Uterus (tissue), 4 donors: ENCODE measurements around the gene PPP3CA. TPM values are rescaled to one million over a fixed set of nuclear protein-coding genes. Genes with fewer than 3 reads are reported as not detected.

Experiments used
- DNase-seq, 2 donors: peaks; one replicate each; pipeline ENCODE4 v3.0.0-alpha.2; 2019 to 2020
- H3K27ac ChIP-seq, 2 donors: fragments of 200-600 bp; sonication (generic); 1 replicate in 1 of 2; 2 replicates in 1 of 2; pipeline ENCODE4 v1.5.1; 2016 to 2018
- H3K27me3 ChIP-seq, 2 donors: fragments of 200-600 bp; sonication (generic); one replicate each; pipeline ENCODE4 v1.5.1; 2018 to 2019; ENCODE audit warnings: control low read depth in 1 of 2
- H3K36me3 ChIP-seq, 2 donors: fragments of 200-600 bp; sonication (generic); one replicate each; pipeline ENCODE4 v1.5.1; 2019; ENCODE audit warnings: control low read depth in 1 of 2
- H3K4me1 ChIP-seq, 2 donors: fragments of 200-600 bp; sonication (generic); one replicate each; pipeline ENCODE4 v1.5.1; 2018 to 2019; ENCODE audit warnings: control low read depth in 1 of 2
- H3K4me3 ChIP-seq, 2 donors: fragments of 200-600 bp; sonication (generic); 1 replicate in 1 of 2; 2 replicates in 1 of 2; pipeline ENCODE4 v1.5.1; 2018 to 2019; ENCODE audit warnings: mild to moderate bottlenecking in 1 of 2
- H3K9me3 ChIP-seq, 2 donors: fragments of 200-600 bp; sonication (generic); one replicate each; pipeline ENCODE4 v1.5.1; 2019; ENCODE audit warnings: control low read depth in 1 of 2
- POLR2A ChIP-seq, 2 donors: fragments of 450-650 bp; IDR thresholded peaks; one replicate each; pipeline ENCODE4 v1.6.1; 2016; ENCODE audit warnings: antibody characterized with exemption in 2 of 2, mild to moderate bottlenecking in 1 of 2, moderate library complexity in 1 of 2
- intact Hi-C: fragments of 100-400 bp; cut with DNase I; formaldehyde crosslinking; loops from one replicate; pipeline ENCODE4 v1.15.1; 2023; ENCODE audit warnings: low total_unique reads
- total RNA-seq, 4 donors: library from RNA; depleted of rRNA in 3 of 4; stranded (reverse); fragments of >200 nt in 3 of 4; gene quantifications; one replicate each; pipeline versions ENCODE4 v1.1.0 to v1.2.4, GENCODE V29; 2014 to 2023
- TF ChIP-seq, protein P1 (sequence below), 4 experiments: fragments of 200-600 bp in 2 of 4; fragments of 450-650 bp in 2 of 4; sonication (generic) in 2 of 4; IDR thresholded peaks; one replicate each; pipeline ENCODE4 v1.5.1; 2016 to 2019; ENCODE audit warnings: antibody characterized with exemption in 4 of 4, mild to moderate bottlenecking in 2 of 4, moderate library complexity in 1 of 4
- donor health status: DM: yes; HTN: yes; CAD: no.

The PPP3CA gene
- total RNA-seq, 4 donors from 2014 or later, result 32.8 to 70.0 (median 39.8) TPM

GRCh38 chr4:101118617-101119016 is 228.7 kb downstream of the PPP3CA start:
- TF ChIP-seq POLR2A (IDR thresholded peaks at IDR 0.05), result no peak
- TF ChIP-seq, protein P1, sequence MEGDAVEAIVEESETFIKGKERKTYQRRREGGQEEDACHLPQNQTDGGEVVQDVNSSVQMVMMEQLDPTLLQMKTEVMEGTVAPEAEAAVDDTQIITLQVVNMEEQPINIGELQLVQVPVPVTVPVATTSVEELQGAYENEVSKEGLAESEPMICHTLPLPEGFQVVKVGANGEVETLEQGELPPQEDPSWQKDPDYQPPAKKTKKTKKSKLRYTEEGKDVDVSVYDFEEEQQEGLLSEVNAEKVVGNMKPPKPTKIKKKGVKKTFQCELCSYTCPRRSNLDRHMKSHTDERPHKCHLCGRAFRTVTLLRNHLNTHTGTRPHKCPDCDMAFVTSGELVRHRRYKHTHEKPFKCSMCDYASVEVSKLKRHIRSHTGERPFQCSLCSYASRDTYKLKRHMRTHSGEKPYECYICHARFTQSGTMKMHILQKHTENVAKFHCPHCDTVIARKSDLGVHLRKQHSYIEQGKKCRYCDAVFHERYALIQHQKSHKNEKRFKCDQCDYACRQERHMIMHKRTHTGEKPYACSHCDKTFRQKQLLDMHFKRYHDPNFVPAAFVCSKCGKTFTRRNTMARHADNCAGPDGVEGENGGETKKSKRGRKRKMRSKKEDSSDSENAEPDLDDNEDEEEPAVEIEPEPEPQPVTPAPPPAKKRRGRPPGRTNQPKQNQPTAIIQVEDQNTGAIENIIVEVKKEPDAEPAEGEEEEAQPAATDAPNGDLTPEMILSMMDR (IDR thresholded peaks at IDR 0.05), result no peak
- no peak for DNase-seq
- no peak overlapping the region for H3K4me3 ChIP-seq
- H3K9me3 ChIP-seq, result no peaks in the 10 kb centered on the region
- intact Hi-C loops, result no loop called here
- H3K27me3 ChIP-seq, result no peaks in the 10 kb centered on the region
- H3K4me1 ChIP-seq, result no peaks in the 10 kb centered on the region
- no peaks in the 10 kb centered on the region for H3K36me3 ChIP-seq
- H3K27ac ChIP-seq, result no peak overlapping the region

DNA sequence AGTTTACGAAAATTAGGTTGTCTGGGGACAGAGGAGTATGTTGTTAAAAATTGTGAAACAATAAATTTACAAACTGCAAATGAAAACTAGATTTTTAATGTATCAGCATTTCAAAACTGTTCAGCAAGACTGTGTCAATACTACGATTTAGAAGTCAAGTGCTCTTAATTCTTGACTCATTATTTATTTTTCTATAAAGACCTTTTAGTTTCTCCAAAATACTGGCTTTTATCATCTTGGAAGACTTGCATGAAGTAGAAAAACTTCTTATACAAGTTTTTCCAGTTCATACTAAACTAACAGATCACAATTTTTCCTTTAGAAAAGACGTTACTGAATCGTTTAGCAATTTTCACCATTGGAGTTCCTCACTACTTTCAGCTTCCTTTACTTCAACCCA is 231.4 kb downstream of the PPP3CA start:
- H3K9me3 ChIP-seq, result no peaks in the 10 kb centered on the region
- TF ChIP-seq, protein P1 (IDR thresholded peaks at IDR 0.05), result no peak
- no peak for TF ChIP-seq POLR2A (IDR thresholded peaks at IDR 0.05)
- no peaks in the 10 kb centered on the region for H3K36me3 ChIP-seq
- no peak overlapping the region for H3K27ac ChIP-seq
- no peaks in the 10 kb centered on the region for H3K27me3 ChIP-seq
- H3K4me1 ChIP-seq, result no peaks in the 10 kb centered on the region
- DNase-seq, result no peak
- intact Hi-C loops, result no loop called here
- no peak overlapping the region for H3K4me3 ChIP-seq

DNA sequence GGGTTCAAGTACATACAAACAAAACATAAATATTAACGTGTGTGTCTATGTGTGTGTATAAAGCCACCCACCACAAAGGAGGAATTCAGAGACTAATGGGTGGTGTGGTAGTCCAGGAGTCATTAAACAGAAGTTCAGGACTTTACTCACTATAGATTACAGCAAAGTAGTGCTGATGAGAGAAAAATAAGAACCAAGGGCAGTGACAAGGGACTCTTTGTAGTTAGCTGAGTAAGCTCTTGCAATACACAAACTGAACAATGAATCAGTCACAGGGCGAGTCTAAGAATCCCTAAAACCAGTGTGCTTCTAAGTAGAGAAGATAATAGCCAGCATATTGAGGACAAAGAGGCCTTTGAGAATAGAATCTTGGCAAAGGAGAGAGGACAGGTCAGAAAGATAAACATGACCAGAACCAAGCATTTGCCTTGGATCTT is 232.4 kb downstream of the PPP3CA start:
- H3K4me1 ChIP-seq, result no peaks in the 10 kb centered on the region
- no peak for DNase-seq
- TF ChIP-seq, protein P1 (IDR thresholded peaks at IDR 0.05), result no peak
- TF ChIP-seq POLR2A (IDR thresholded peaks at IDR 0.05), result no peak
- no peak overlapping the region for H3K4me3 ChIP-seq
- no peaks in the 10 kb centered on the region for H3K27me3 ChIP-seq
- no peak overlapping the region for H3K27ac ChIP-seq
- intact Hi-C loops, result no loop called here
- no peaks in the 10 kb centered on the region for H3K9me3 ChIP-seq
- H3K36me3 ChIP-seq, result no peaks in the 10 kb centered on the region

DNA sequence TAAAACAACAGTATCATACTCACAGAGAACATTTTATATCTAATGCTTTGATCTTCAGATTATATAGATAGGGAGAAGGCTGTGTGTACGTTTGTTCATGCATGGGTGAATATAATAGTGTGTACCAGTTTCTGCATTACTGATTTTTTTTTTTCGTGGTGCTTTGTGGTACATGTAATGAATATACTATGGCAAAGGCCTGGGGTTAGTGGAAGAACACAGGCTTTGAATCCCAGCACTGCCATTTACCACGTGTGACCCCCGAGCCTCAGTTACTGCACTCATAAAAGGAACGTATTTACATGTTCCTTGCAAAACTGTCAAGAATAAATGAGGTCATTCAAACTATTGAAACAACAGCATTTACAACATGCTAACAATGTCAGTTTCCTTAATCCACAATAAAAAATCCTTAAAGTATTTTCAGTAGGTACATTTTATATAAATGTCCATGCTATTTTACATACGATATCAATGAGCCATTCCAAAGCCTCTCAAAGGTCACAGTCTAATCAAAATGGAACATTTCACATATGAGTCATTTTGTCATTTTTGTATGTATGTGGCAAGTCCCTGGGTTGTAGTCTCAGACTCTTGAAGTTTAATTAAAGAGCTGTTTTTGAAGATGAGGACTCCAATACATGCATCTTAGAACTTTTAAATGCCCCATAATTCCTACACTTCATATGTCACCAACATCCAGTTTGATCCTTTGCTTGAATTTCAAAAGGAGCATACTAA is 242.8 kb downstream of the PPP3CA start:
- TF ChIP-seq, protein P1 (IDR thresholded peaks at IDR 0.05), result no peak
- TF ChIP-seq POLR2A (IDR thresholded peaks at IDR 0.05), result no peak
- Histone ChIP-seq H3K4me1 (no peaks in the 10 kb centered on the region), H3K9me3 (no peaks in the 10 kb centered on the region), H3K27ac (no peak overlapping the region), H3K4me3 (no peak overlapping the region), H3K36me3 (no peaks in the 10 kb centered on the region), H3K27me3 (no peaks in the 10 kb centered on the region)
- no peak for DNase-seq
- intact Hi-C loops, result no loop called here

- no peak overlapping the region for H3K4me3 ChIP-seq
- no peaks in the 10 kb centered on the region for H3K36me3 ChIP-seq
- H3K9me3 ChIP-seq, result no peaks in the 10 kb centered on the region
- no peaks in the 10 kb centered on the region for H3K27me3 ChIP-seq
- no peaks in the 10 kb centered on the region for H3K4me1 ChIP-seq
- DNase-seq, result no peak
- H3K27ac ChIP-seq, result no peak overlapping the region
- intact Hi-C loops, result no loop called here
- TF ChIP-seq, protein P1 (IDR thresholded peaks at IDR 0.05), result no peak
- TF ChIP-seq POLR2A (IDR thresholded peaks at IDR 0.05), result no peak
Measured at GRCh38 chr4:101103381-101104142, 243.8 kb downstream of the PPP3CA start.
